Measurements from ENCODE around the gene TPR.

TPR gene

GRCh38 chr1:186330758-186331157 lies 44.3 kb downstream of the TPR start:
- no peak for DNase-seq

GRCh38 chr1:186327331-186327730 lies 47.7 kb downstream of the TPR start:
- no peak for DNase-seq

- no peak for DNase-seq
Observed at GRCh38 chr1:186326009-186326408, 49.0 kb downstream of the TPR start.

- DNase-seq: no peak
Observed at GRCh38 chr1:186325239-186325638, 49.8 kb downstream of the TPR start.

GRCh38 chr1:186323865-186324264 lies 51.2 kb downstream of the TPR start:
- DNase-seq: no peak

GRCh38 chr1:186315570-186315969 lies 59.5 kb downstream of the TPR start:
- DNase-seq: no peak

- no peak for DNase-seq
Observed at GRCh38 chr1:186311375-186312051, 63.5 kb downstream of the TPR start.

GRCh38 chr1:186310307-186310706 lies 64.7 kb downstream of the TPR start:
- DNase-seq: no peak

- DNase-seq: no peak
Observed at GRCh38 chr1:186308264-186309060, 66.6 kb downstream of the TPR start.

- no peak for DNase-seq
Observed at GRCh38 chr1:186307445-186307844, 67.6 kb downstream of the TPR start.

- no peak for DNase-seq
Observed at GRCh38 chr1:186306533-186306932, 68.5 kb downstream of the TPR start.

GRCh38 chr1:186304982-186305949 lies 69.8 kb downstream of the TPR start:
- peak in 1 of 58 donors; percentile 3 for DNase-seq

- no peak for DNase-seq
Observed at GRCh38 chr1:186303911-186304310, 71.1 kb downstream of the TPR start.

GRCh38 chr1:186302381-186302920 lies 72.6 kb downstream of the TPR start:
- DNase-seq: no peak

- no peak for DNase-seq
Observed at GRCh38 chr1:186301448-186301847, 73.6 kb downstream of the TPR start.

- DNase-seq: no peak
Observed at GRCh38 chr1:186300056-186300455, 75.0 kb downstream of the TPR start.

GRCh38 chr1:186299570-186299969 lies 75.5 kb downstream of the TPR start:
- no peak for DNase-seq

- no peak for DNase-seq
Observed at GRCh38 chr1:186298851-186299250, 76.2 kb downstream of the TPR start.

GRCh38 chr1:186297439-186298045 lies 77.5 kb downstream of the TPR start:
- DNase-seq: no peak

- DNase-seq: no peak
Observed at GRCh38 chr1:186295980-186296379, 79.1 kb downstream of the TPR start, which contains the start of gene PRG4. Gene PRG4, plus strand, starts transcription at chr1:186296279.

- DNase-seq: no peak
Observed at GRCh38 chr1:186292875-186293274, 82.2 kb downstream of the TPR start.

All from anterior cingulate cortex (tissue), 58 donors.